Epithelial cell of proximal tubule (primary cell): ENCODE measurements around the gene ABLIM2. TPM values are rescaled to one million over a fixed set of nuclear protein-coding genes. Genes with fewer than 3 reads are reported as not detected.

ENCODE experiments used
- DNase-seq: peaks from one replicate; pipeline ENCODE4 v3.0.0-alpha.2; 2011; ENCODE audit warnings: low read depth
- H3K4me3 ChIP-seq: 2 replicates; pipeline ENCODE4 v1.5.1; 2011; ENCODE audit warnings: low read depth, mild to moderate bottlenecking, low read length
- CTCF ChIP-seq: conservative IDR thresholded peaks from 2 replicates; pipeline ENCODE4 v1.5.1; 2012; ENCODE audit warnings: low read depth, mild to moderate bottlenecking, low read length
- total RNA-seq: library from RNA; depleted of rRNA; stranded (reverse); fragments of >200 nt; gene quantifications from 2 replicates; pipeline ENCODE4 v1.2.3, GENCODE V29; 2015

ABLIM2 gene
- total RNA-seq, 1 donor from 2014 or later: 1.0 TPM

DNA sequence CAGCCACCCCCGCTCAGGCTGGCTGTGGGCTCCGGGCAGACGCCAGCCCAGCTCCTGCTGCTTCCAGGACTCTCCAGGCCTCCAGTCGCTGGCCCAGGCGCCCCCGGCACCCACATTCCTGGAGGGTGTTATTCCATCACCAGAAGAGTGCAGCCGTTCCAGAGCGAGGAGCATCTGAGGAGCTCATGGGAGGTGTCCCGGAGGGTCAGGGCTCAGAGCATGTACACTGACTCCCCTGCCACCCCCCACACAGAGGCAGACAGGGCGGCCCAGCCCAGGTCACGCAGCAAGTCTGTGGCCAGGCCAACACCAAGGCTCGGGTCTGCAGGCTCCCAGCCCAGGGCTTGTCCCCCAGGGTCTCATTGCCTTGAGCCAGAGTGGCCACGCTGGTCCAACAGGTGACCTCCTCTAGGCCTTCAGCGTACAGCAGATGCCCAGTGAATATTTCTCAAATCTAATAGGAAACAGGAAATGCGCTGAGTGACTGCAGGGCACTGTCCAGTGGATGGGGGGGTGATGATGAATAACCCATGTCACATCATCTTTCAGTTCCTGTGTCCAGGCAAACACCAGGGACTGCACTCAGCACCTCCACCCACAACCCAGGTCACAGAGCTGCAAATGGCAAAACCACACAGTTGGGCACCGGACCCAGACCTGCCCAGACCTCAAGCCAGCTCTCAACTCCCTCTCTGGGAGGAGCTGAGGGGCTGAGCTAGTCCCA, 37.2 kb downstream of the ABLIM2 start:
- no peak for DNase-seq
- no peak overlapping the region for H3K4me3 ChIP-seq
- TF ChIP-seq CTCF: no peak

GRCh38 chr4:8120501-8120900, 38.1 kb downstream of the ABLIM2 start:
- no peak overlapping the region for H3K4me3 ChIP-seq
- TF ChIP-seq CTCF: no peak
- no peak for DNase-seq

GRCh38 chr4:8119877-8120276, 38.7 kb downstream of the ABLIM2 start:
- H3K4me3 ChIP-seq: no peak overlapping the region
- DNase-seq: no peak
- TF ChIP-seq CTCF: no peak

GRCh38 chr4:8118531-8118930, 40.1 kb downstream of the ABLIM2 start:
- H3K4me3 ChIP-seq: no peak overlapping the region

DNA sequence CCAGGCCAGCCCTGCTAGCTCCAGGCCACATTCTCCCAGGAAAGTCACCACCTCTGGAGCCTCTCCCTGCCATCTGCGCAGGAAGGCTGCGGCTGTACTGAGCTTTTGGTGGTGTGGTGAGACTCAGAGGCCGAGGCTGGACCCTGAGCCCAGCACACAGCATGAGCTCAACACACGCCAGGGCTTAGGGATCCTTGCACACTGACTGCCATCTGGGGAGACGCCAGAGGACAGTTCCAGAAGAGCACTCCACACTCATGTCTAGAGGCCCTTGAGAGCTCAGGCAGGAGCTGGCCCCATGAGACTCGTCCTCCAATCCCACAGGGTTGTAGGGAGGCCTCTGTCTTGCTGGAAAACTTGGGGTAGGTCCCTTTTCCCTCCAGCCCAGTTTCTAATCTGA, 40.6 kb downstream of the ABLIM2 start:
- TF ChIP-seq CTCF: no peak
- H3K4me3 ChIP-seq: no peak overlapping the region
- DNase-seq: no peak

More at GRCh38 chr4:8118531-8118930, 40.1 kb downstream of the ABLIM2 start:
- TF ChIP-seq CTCF: no peak
- no peak for DNase-seq

GRCh38 chr4:8117278-8117682, 41.3 kb downstream of the ABLIM2 start:
- DNase-seq: no peak
- TF ChIP-seq CTCF: no peak
- no peak overlapping the region for H3K4me3 ChIP-seq

DNA sequence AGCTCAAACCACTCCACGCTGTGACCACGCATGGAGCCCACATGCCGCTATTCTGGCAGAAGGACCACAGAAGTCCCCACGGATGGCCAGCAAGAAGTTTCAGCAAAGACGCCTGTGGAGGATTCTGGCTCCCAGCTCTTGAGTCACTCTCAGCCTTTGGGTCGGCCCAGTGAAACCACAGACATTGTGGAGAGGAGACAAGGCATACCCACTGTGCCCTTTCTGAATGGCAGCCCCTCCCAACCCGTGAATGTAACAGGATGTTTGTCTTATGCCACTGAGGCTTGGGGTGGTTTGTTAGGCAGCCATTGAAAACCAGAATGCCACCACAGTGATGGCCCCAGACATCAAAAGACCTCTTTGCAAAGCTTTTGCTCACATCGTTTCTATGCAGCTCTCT, 42.7 kb downstream of the ABLIM2 start:
- no peak for TF ChIP-seq CTCF
- H3K4me3 ChIP-seq: no peak overlapping the region
- no peak for DNase-seq
